Activated CD4-positive, alpha-beta T cell treated with anti-CD3 and anti-CD28 coated beads for 4 hours (primary cell): ENCODE data around the gene JARID2.
"Not testable (repeated sequence)": the region's sequence is repeated elsewhere in the genome, so short reads cannot be mapped to it uniquely, and the experiment has no call there.

Experiments used
- DNase-seq, 2 donors: peaks; one replicate each; pipeline ENCODE4 v3.0.0-alpha.2; 2020

JARID2 gene

GRCh38 chr6:15265787-15266186 is 19.9 kb downstream of the JARID2 start:
- no peak for DNase-seq

DNA sequence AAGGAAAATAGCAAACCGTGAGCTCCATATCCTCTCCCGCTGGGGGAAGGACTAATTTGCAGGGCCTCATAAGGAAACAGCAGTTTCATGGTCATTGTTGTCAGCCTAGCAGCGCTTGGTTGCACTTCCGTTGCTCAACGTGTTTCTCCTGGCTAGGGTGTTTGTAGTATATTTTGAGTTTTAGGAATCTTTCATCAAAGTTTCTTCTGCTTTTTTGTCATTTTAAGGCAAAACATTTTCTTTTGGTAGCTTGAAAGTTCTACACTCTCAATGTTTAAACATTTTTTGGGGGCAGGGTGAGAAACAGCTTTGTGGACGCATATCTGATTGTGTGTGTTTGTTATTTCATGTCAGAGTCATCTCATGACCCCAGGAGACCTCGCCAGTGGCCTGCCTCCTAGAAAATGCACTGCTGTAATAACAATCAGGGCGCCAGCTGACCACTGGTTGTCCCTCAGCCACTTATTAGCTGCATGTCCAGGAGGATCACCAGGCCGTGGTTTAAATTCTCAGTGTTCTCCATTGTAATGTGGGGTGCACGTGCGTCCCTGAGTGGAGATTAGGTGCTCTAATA is 20.6 kb downstream of the JARID2 start:
- DNase-seq, result no peak

GRCh38 chr6:15267221-15267620 is 21.4 kb downstream of the JARID2 start:
- DNase-seq, result no peak

GRCh38 chr6:15268137-15268908 is 22.5 kb downstream of the JARID2 start:
- DNase-seq, result no peak

DNA sequence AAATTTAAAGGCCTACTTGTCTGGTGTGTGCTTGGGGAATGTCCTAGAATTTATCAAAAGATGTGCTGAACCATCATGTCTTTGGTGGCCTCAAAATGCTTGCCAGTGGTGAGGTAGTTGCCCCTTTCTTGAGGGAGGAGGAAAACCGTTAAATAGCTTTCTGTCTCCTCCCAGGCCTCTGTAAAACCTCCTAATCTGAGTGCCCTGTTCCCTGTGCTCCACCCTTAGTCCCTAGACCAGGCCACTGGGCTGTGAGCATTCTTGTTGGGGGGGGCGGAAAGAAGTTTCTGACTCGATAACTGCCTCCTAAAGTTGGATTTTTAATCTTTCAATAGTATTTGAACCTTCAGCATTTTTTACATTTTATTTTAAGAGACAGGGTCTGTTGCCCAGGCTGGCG is 23.1 kb downstream of the JARID2 start:
- DNase-seq, result no peak

GRCh38 chr6:15269619-15270018 is 23.8 kb downstream of the JARID2 start:
- no peak for DNase-seq

DNA sequence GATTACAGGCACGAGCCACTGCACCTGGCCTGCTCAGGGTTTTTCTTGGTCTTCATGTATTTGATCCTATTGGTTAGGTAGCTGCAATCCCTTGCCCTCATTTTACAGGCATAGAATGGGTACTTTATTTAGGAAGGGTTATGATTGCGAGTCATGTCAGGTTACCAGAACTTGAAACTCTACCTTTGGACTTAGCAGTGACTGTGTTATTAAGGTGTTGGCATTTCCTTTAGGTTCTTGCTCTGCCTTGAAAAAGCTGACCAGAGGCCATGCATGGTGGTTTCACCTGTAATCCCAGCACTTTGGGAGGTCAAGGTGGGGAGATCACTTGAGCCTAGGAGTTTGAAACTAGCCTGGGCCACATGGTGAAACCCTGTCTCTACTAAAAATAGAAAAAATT is 24.5 kb downstream of the JARID2 start:
- no peak for DNase-seq

DNA sequence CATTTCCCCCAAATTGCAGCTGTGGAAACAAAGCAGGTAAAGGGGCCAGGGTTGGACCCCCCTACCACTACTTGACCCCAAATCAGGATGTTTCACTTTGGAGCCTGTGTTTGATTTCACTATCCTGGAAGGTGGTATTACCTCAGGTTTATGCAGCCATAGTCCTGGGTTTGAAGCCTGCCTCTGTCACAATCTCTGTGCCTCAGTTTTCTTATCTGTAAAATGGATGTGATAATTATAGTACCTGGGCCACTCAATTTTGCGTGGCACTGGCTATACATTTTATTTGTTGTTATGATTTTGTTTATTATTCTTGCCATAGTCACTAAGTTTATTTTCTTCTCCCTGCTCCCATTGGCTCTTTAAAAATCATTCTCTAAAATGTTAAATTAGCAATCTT is 26.7 kb downstream of the JARID2 start:
- no peak for DNase-seq

GRCh38 chr6:15274692-15275387 is 29.0 kb downstream of the JARID2 start:
- no peak for DNase-seq

DNA sequence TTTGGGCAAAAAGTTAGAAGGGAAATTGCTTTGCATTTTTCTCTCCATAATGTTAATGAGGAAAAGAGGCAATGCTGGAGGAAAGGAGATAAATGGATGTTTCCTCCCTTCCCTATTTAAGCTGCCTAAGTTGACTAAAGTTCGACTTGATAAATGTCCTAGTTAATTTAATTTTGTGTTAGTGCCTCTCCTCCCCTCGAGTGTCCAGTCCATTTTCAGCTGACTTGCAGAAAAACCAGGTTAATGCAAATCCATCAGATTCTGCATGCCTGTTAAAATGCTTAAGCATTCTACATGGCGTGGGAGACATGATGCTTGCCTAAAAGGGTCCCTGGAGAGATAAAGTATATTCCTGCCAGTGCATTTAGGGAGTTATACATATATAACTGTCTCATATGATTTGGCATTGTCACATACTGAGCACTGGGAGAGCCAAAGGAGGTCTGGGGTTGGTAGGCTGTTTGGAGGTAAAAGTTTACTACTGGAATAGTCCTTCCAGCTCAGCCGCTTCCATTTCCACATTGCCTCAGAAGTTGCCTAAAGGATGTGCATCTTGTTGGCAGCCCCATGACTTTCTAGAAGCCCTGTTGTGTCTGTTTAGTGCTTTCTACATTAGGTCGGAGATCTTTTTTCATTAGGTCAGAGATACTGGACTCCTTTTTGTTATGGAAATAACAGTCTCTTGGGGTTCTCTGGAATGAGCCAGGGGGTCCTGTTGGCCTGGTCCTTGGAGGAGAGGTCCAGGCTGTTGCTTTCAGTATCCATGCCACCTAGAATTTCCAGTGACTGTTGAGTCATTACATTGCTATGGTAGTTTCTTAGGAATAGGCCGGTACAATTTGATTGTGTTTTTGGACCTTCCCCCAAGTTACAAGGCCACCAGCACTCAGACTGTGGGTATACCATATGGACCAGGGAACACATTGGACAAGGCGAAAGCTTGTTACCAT is 30.4 kb downstream of the JARID2 start:
- no peak for DNase-seq

GRCh38 chr6:15279047-15279661 is 33.3 kb downstream of the JARID2 start:
- no peak for DNase-seq

DNA sequence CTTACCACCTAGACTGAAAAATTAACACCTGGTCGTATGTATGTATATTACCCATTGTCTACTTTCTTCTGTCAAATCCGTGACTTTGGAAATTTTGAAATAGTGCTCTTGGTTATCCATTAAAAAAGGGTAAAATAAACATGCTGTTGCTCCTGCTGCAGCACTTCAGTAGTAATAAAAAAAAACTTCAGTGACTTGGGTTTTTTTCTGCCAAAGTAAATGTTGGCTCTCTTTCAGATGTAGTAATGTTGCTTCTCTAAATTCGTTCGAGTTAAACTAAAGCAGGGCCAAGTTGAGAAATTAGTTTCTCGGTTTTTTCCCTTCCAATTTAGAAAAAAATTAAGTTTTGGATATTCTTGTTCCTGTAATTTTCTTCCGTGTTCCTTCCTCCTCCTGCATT is 34.2 kb downstream of the JARID2 start:
- DNase-seq, result no peak

DNA sequence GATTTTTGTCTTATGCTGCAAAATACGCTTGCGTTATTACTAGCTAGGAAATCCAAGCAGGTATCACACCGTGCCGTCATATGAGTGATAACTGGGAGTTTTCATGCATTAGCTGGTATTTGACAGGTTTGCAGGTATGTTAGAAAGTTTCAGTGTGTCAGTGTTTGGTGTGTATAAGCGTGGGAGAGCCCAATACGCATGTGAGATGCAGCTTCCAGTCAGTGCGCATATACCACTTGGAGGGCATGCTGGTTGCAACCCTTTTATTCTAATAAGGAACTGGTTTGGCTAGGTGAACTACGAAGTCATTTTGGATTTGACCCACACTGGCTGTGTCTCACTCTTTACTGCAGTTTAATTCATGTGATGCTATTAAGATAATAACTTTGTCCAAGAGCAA is 35.1 kb downstream of the JARID2 start:
- no peak for DNase-seq

GRCh38 chr6:15282334-15282733 is 36.5 kb downstream of the JARID2 start:
- no peak for DNase-seq

- DNase-seq, result no peak
Measured at GRCh38 chr6:15283986-15284361, 38.1 kb downstream of the JARID2 start.

DNA sequence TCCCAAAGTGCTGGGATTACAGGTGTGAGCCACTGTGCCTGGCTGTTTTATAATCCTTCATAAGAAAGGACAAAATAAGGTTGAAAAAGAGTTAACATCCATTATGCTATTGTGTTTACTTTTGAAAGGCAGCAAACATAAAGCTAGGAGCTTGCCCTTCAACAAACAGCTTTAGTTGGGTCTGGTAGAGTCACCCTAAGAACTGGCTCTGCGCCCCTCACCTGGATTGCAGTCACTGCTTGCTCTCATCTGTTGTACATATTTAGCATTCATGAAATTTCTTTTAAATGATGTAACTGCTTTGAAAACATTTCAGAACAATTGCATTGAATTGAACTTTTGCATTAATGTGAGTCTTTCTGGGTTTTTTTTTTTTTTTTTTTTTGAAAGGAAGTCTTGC is 38.9 kb downstream of the JARID2 start:
- DNase-seq, result no peak

- DNase-seq, result no peak
Measured at GRCh38 chr6:15285682-15286294, 39.9 kb downstream of the JARID2 start.

DNA sequence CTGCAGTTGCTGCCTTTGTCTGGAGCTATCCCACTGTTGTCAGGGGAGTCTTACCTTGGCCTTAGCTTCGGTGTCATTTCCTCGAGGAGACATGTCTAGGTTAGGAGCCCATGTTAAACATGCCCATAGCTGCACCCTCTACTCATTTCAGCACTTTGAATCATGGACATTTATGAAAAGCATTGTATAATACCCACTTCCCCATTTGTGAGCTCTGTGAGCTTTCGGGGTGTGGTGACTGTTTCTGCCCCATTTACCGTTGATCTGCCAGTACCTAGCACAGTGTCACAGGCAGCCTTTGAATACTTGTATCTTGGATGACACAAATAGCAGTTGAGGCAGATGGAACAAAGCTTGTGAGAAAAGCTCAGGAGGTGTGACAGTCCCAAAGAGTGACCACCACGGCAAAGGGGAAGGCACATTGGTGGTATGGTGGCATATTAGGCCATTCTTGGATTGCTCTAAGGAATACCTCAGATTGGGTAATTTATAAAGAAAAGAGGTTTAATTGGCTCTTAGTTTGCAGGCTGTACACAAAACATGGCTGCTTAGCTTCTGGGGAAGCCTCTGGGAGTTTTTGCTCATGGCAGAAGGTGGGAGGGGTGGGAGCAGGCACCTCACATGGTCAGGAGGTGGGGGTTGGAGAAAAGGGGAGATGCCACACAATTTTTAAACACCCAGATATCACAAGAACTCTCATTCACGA is 42.0 kb downstream of the JARID2 start:
- DNase-seq, result no peak

DNA sequence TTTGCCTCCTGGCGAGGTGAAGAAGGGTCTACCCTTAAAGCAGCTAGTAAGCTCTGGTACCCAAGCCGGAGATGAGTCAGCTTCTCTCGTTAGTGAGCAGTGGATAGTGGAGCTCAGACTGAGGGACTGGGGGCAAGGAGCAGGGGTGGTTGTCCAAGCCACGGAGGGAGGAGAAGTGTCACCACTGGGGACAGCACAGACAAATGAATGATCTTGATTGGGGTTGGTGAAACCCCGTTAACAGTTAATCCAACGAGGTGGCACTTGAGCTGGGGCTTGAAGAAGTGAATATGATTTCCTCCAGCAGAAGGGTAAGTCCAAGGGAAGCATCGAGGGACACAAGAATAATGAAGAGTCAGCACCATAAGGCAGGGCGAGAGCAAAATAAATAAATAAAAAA is 43.0 kb downstream of the JARID2 start:
- DNase-seq, result no peak

DNA sequence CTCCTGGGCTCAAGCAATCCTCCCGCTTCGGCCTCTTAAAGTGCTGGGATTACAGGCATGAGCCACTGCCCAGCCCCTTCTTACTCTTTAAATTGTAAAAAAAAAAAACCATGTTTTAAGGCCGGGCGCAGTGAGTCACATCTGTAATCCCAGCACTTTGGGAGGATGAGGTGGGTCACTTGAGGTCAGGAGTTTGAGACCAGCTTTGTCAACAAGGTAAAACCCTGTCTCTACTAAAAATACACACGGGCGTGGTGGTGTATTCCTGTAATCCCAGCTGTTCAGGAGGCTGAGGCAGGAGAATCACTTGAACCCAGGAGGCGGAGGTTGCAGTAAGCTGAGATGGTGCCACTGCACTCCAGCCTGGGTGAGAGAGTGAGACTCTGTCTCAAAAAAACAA is 43.6 kb downstream of the JARID2 start:
- not testable (repeated sequence) for DNase-seq

- DNase-seq, result no peak
Measured at GRCh38 chr6:15290067-15290680, 44.3 kb downstream of the JARID2 start.
